ENCODE data around the gene P2RX3. TPM values are rescaled to one million over a fixed set of nuclear protein-coding genes. Genes with fewer than 3 reads are reported as not detected.
"Not testable (repeated sequence)": the region's sequence is repeated elsewhere in the genome, so short reads cannot be mapped to it uniquely, and the experiment has no call there.

P2RX3 gene
- total and polyA plus RNA-seq, 2 experiments from 2014 or later, result not detected

DNA sequence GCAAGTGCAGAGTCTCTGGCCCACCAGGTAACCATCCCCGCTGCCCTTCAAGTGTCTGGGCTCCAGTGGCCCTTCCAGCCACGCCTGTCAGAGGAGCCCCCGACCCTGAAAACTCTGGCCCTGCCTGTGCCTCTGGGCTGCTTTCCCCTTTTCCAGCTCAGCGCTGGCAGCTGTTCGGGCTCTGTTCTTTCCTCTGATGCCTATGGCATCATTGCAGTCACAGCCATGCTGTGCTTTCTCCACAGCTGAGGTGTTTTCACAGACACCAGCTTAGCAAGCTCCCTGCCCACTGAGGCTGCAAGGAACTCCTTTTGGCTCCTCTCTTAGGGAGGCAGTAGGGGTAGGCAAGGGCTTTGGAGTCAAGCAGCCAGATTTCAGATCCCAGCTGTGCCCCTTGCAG, 21.2 kb downstream of the P2RX3 start:
- Histone ChIP-seq H2AFZ (no peak overlapping the region), H3K4me3 (no peak overlapping the region), H3K27me3 (no peaks in the 10 kb centered on the region), H3K36me3 (replicated peaks; ENCODE audit: insufficient read depth, low read depth) (no peaks in the 10 kb centered on the region), H3K4me2 (no peak overlapping the region), H3K9me2 (replicated peaks; ENCODE audit: insufficient read depth) (no peaks in the 10 kb centered on the region), H3K9me3 (ENCODE audit: low read depth) (no peaks in the 10 kb centered on the region), H3K79me2 (no peaks in the 10 kb centered on the region), H4K20me1 (ENCODE audit: insufficient read depth, poor library complexity, severe bottlenecking) (no peaks in the 10 kb centered on the region), H3K4me1 (ENCODE audit: insufficient read depth) (peaks cover 6% of the 10 kb centered on the region), H3K27ac (peak overlapping the region; percentile 20)
- no peak for DNase-seq (ENCODE audit: low spot score)
- TF ChIP-seq EZH2 (IDR thresholded peaks at IDR 0.05; ENCODE audit: borderline replicate concordance), result no peak
- TF ChIP-seq, protein P1, sequence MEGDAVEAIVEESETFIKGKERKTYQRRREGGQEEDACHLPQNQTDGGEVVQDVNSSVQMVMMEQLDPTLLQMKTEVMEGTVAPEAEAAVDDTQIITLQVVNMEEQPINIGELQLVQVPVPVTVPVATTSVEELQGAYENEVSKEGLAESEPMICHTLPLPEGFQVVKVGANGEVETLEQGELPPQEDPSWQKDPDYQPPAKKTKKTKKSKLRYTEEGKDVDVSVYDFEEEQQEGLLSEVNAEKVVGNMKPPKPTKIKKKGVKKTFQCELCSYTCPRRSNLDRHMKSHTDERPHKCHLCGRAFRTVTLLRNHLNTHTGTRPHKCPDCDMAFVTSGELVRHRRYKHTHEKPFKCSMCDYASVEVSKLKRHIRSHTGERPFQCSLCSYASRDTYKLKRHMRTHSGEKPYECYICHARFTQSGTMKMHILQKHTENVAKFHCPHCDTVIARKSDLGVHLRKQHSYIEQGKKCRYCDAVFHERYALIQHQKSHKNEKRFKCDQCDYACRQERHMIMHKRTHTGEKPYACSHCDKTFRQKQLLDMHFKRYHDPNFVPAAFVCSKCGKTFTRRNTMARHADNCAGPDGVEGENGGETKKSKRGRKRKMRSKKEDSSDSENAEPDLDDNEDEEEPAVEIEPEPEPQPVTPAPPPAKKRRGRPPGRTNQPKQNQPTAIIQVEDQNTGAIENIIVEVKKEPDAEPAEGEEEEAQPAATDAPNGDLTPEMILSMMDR (IDR thresholded peaks at IDR 0.05; ENCODE audit: poor library complexity), result no peak
- TF ChIP-seq EZH2phosphoT487 (IDR thresholded peaks at IDR 0.05; ENCODE audit: low read depth, severe bottlenecking, unreplicated experiment), result no peak
- 79% methylated on average over 5 of the region's 5 CpGs for WGBS (ENCODE audit: low lambda C conversion rate, missing lambda C conversion rate)

DNA sequence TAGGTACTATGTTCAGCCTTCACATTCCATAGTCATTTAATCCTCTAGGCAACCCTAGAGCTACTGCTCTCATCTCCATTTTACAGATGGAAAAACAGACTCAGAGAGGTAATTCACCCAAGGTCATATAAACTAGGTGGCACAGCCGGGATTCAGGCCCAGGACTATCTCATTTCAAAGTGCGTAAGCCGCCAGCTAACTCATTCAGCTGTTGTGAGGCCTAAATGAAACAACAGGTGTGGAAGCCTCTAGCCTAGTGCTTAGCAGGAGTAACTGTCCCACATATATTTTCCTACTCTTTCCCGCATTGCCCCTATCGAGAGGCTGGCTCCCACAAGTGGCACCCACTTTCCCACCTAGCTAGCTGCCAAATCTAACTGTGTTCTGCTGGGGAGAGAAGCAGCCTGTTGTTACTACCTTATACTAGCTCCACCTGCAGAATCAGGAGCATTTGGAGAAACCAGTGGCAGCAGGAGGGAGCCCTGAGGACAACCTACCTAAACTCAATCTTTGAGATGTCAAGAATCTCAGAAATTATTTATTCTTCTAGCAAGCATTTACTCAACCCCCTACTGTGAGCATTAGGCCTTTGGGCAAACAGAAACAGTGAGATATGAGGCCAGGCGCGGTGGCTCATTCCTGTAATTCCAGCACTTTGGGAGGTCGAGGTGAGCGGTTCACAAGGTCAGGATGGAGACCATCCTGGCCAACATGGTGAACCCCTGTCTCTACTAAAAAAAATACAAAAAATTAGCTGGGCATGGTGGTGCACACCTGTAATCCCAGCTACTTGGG, 21.9 kb downstream of the P2RX3 start:
- H3K36me3 ChIP-seq (replicated peaks; ENCODE audit: insufficient read depth, low read depth), result no peaks in the 10 kb centered on the region
- no peak for DNase-seq (ENCODE audit: low spot score)
- H3K27me3 ChIP-seq, result no peaks in the 10 kb centered on the region
- no peaks in the 10 kb centered on the region for H3K79me2 ChIP-seq
- WGBS (ENCODE audit: low lambda C conversion rate, missing lambda C conversion rate), result 59% methylated on average over 9 of the region's 9 CpGs
- no peak overlapping the region for H2AFZ ChIP-seq
- peaks cover 6% of the 10 kb centered on the region for H3K4me1 ChIP-seq (ENCODE audit: insufficient read depth)
- no peak overlapping the region for H3K4me3 ChIP-seq
- no peak overlapping the region for H3K4me2 ChIP-seq
- H4K20me1 ChIP-seq (ENCODE audit: insufficient read depth, poor library complexity, severe bottlenecking), result no peaks in the 10 kb centered on the region
- no peaks in the 10 kb centered on the region for H3K9me2 ChIP-seq (replicated peaks; ENCODE audit: insufficient read depth)
- no peaks in the 10 kb centered on the region for H3K9me3 ChIP-seq (ENCODE audit: low read depth)
- peak overlapping the region; percentile 20 for H3K27ac ChIP-seq
- TF ChIP-seq EZH2phosphoT487 (IDR thresholded peaks at IDR 0.05; ENCODE audit: low read depth, severe bottlenecking, unreplicated experiment) (no peak), EZH2 (IDR thresholded peaks at IDR 0.05; ENCODE audit: borderline replicate concordance) (no peak)
- TF ChIP-seq, protein P1 (IDR thresholded peaks at IDR 0.05; ENCODE audit: poor library complexity), result no peak

DNA sequence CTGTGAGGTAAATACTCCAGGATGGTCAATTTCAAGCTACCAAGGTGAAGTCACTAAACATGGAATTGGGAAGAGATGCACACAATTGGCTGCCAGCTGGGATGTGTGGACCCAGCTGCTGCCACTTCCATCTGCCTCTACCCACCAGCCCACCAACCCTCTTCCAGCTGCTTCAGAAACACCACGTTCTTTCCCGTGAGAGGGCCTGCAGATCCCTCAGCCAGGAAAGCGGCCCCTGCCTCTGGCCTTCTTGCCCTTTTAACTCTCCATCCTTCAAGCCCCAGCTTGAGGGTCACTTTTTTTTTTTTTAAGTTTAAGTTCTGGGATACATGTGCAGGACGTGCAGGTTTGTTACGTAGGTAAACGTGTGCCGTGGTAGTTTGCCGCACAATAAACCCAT, 22.8 kb downstream of the P2RX3 start:
- DNase-seq (ENCODE audit: low spot score), result no peak
- Histone ChIP-seq H2AFZ (no peak overlapping the region), H4K20me1 (ENCODE audit: insufficient read depth, poor library complexity, severe bottlenecking) (no peaks in the 10 kb centered on the region), H3K36me3 (replicated peaks; ENCODE audit: insufficient read depth, low read depth) (no peaks in the 10 kb centered on the region), H3K27me3 (no peaks in the 10 kb centered on the region), H3K9me2 (replicated peaks; ENCODE audit: insufficient read depth) (no peaks in the 10 kb centered on the region), H3K79me2 (no peaks in the 10 kb centered on the region), H3K27ac (no peak overlapping the region), H3K4me2 (no peak overlapping the region), H3K9me3 (ENCODE audit: low read depth) (no peaks in the 10 kb centered on the region), H3K4me1 (ENCODE audit: insufficient read depth) (peaks cover 6% of the 10 kb centered on the region), H3K4me3 (no peak overlapping the region)
- WGBS (ENCODE audit: low lambda C conversion rate, missing lambda C conversion rate), result 94% methylated on average over 8 of the region's 8 CpGs
- no peak for TF ChIP-seq EZH2phosphoT487 (IDR thresholded peaks at IDR 0.05; ENCODE audit: low read depth, severe bottlenecking, unreplicated experiment)
- TF ChIP-seq EZH2 (IDR thresholded peaks at IDR 0.05; ENCODE audit: borderline replicate concordance), result no peak
- TF ChIP-seq, protein P1 (IDR thresholded peaks at IDR 0.05; ENCODE audit: poor library complexity), result no peak

DNA sequence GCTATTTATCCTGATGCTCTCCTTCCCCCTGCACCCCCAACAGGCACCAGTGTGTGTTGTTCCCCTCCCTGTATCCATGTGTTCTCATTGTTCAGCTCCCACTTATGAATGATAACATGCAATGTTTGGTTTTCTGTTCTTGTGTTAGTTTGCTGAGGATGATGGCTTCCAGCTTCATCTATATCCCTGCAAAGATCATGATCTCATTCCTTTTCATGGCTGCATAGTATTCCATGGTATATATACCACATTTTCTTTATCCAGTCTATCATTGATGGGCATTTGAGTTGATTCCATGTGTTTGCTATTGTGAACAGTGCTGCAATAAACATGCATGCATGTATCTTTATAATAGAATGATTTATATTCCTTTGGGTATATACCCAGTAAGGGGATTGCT, 23.3 kb downstream of the P2RX3 start:
- H3K9me3 ChIP-seq (ENCODE audit: low read depth); H3K9me2 ChIP-seq (replicated peaks; ENCODE audit: insufficient read depth); H3K27ac ChIP-seq; DNase-seq (ENCODE audit: low spot score); H3K27me3 ChIP-seq; H3K4me3 ChIP-seq; H3K79me2 ChIP-seq; H2AFZ ChIP-seq; H4K20me1 ChIP-seq (ENCODE audit: insufficient read depth, poor library complexity, severe bottlenecking); H3K4me2 ChIP-seq; H3K4me1 ChIP-seq (ENCODE audit: insufficient read depth); H3K36me3 ChIP-seq (replicated peaks; ENCODE audit: insufficient read depth, low read depth): not testable (repeated sequence)
